B cell (primary cell): Measurements from ENCODE around the gene TNRC6C. TPM values are rescaled to one million over a fixed set of nuclear protein-coding genes. Genes with fewer than 3 reads are reported as not detected.

Source experiments
- ATAC-seq: fragments of 200-7000 bp; cut with Tn5 transposase; one replicate; pipeline ENCODE4 v1.10.0; 2021; ENCODE audit warnings: low read depth, mild to moderate bottlenecking, moderate number of reproducible peaks, moderate library complexity
- CTCF ChIA-PET: fragments of 350-600 bp; sonication (Branson Sonifier 250); formaldehyde crosslinking; loops from one replicate; lab custom pipeline; 2021; ENCODE audit warnings: antibody characterized with exemption, inconsistent platforms; lab: Charles Lee
- POLR2A ChIA-PET: fragments of 350-600 bp; sonication (Branson Sonifier 250); formaldehyde crosslinking; loops from one replicate; lab custom pipeline; 2021; ENCODE audit warnings: antibody characterized with exemption; lab: Charles Lee
- DNase-seq: peaks from one replicate; pipeline ENCODE4 v3.0.0; 2013
- H2AFZ ChIP-seq: 2 replicates; pipeline ENCODE4 v1.6.1; 2012; ENCODE audit warnings: mild to moderate bottlenecking, low read depth, low read length; ENCODE audit not compliant: insufficient read depth, poor library complexity, severe bottlenecking
- H3K27ac ChIP-seq, 2 donors: 1 replicate in 1 of 2; 2 replicates in 1 of 2; pipeline ENCODE4 v1.5.1; 2012 to 2013; ENCODE audit warnings: low read length in 2 of 2, mild to moderate bottlenecking in 2 of 2, moderate library complexity in 1 of 2
- H3K27me3 ChIP-seq, 4 experiments: fragments of 200-600 bp in 1 of 4; sonication (generic) in 1 of 4; replicated peaks in 1 of 4; 1 replicate in 2 of 4; 2 replicates in 2 of 4; pipeline versions ENCODE4 v1.6.1 to v1.7.0; 2013 to 2016; ENCODE audit warnings: low read length in 3 of 4, mild to moderate bottlenecking in 2 of 4, mixed read lengths in 1 of 4, moderate library complexity in 1 of 4; ENCODE audit not compliant: insufficient read depth in 4 of 4, control insufficient read depth in 3 of 4; ENCODE audit errors: control extremely low read depth in 1 of 4
- H3K36me3 ChIP-seq, 2 experiments: replicated peaks in 1 of 2; 1 replicate in 1 of 2; 2 replicates in 1 of 2; pipeline versions ENCODE4 v1.6.1 to v1.7.1; 2013; ENCODE audit warnings: low read length in 1 of 2; ENCODE audit not compliant: insufficient read depth in 2 of 2, control insufficient read depth in 1 of 2; ENCODE audit errors: control extremely low read depth in 1 of 2, extremely low read depth in 1 of 2
- H3K4me1 ChIP-seq, 2 donors: fragments of 200-600 bp in 1 of 2; sonication (generic) in 1 of 2; 1 replicate in 1 of 2; 2 replicates in 1 of 2; pipeline versions ENCODE4 v1.5.1 to v1.6.1; 2013 to 2017; ENCODE audit warnings: low read length in 2 of 2; ENCODE audit not compliant: control insufficient read depth in 2 of 2, insufficient read depth in 2 of 2
- H3K4me2 ChIP-seq: replicated peaks from 2 replicates; pipeline ENCODE3; 2012; ENCODE audit warnings: mild to moderate bottlenecking, low read depth, low read length; ENCODE audit not compliant: poor library complexity, severe bottlenecking
- H3K4me3 ChIP-seq, 5 experiments: fragments of 200-600 bp in 1 of 5; sonication (generic) in 1 of 5; 1 replicate in 3 of 5; 2 replicates in 2 of 5; pipeline versions ENCODE4 v1.5.1 to v1.7.0; 2011 to 2016; ENCODE audit warnings: low read length in 4 of 5, mild to moderate bottlenecking in 4 of 5, low read depth in 2 of 5, control low read depth in 1 of 5, moderate library complexity in 1 of 5; ENCODE audit not compliant: insufficient read depth in 1 of 5; ENCODE audit errors: control extremely low read depth in 1 of 5, extremely low read depth in 1 of 5
- H3K79me2 ChIP-seq: fragments of 200-600 bp; sonication (generic); one replicate; pipeline ENCODE4 v1.6.0; 2016; ENCODE audit warnings: low read length; ENCODE audit not compliant: control insufficient read depth, insufficient read depth
- H3K9ac ChIP-seq: fragments of 200-600 bp; sonication (generic); 2 replicates; pipeline ENCODE4 v1.6.1; 2017; ENCODE audit warnings: mild to moderate bottlenecking, low read length, moderate library complexity
- H3K9me3 ChIP-seq, 3 donors: one replicate each; pipeline versions ENCODE4 v1.6.1 to v1.7.1; 2013; ENCODE audit warnings: low read length in 2 of 3; ENCODE audit not compliant: control insufficient read depth in 2 of 3, insufficient read depth in 1 of 3; ENCODE audit errors: control extremely low read depth in 1 of 3
- H4K20me1 ChIP-seq: 2 replicates; pipeline ENCODE4 v1.6.0; 2012; ENCODE audit warnings: mild to moderate bottlenecking, low read length; ENCODE audit not compliant: insufficient read depth, control insufficient read depth, poor library complexity, severe bottlenecking
- H3K27ac Mint-ChIP-seq: one replicate; pipeline ENCODE4 v1.8.0; 2021; ENCODE audit warnings: mixed read lengths
- H3K27me3 Mint-ChIP-seq: one replicate; pipeline ENCODE4 v1.8.0; 2021; ENCODE audit warnings: mixed read lengths
- H3K4me1 Mint-ChIP-seq: one replicate; pipeline ENCODE4 v1.8.0; 2021; ENCODE audit warnings: mixed read lengths
- H3K4me3 Mint-ChIP-seq: one replicate; pipeline ENCODE4 v1.8.0; 2021; ENCODE audit warnings: mixed read lengths
- H3K9me3 Mint-ChIP-seq: one replicate; pipeline ENCODE4 v1.8.0; 2022; ENCODE audit warnings: mixed read lengths; ENCODE audit not compliant: insufficient read depth
- CTCF ChIP-seq: fragments of 200-600 bp; IDR thresholded peaks from one replicate; pipeline ENCODE4 v1.8.0; 2022; ENCODE audit warnings: antibody characterized with exemption, mild to moderate bottlenecking
- EZH2 ChIP-seq: IDR thresholded peaks from 2 replicates; pipeline ENCODE4 v1.6.1; 2012; ENCODE audit warnings: borderline replicate concordance, low read depth, mild to moderate bottlenecking, moderate library complexity, low read length; ENCODE audit not compliant: insufficient read depth, poor library complexity, severe bottlenecking
- WGBS: methylation state at CpG from one replicate; pipeline ENCODE4 v1.1.5; 2013; ENCODE audit warnings: missing lambda C conversion rate; ENCODE audit not compliant: insufficient coverage; 5-methylcytosine and 5-hydroxymethylcytosine counted together
- intact Hi-C: fragments of 100-400 bp; cut with micrococcal nuclease; formaldehyde crosslinking; loops from one replicate; pipeline ENCODE4 v1.10.0; 2022
- polyA plus RNA-seq: library from polyadenylated mRNA; depleted of rRNA; stranded (reverse); fragments of >200 nt; gene quantifications from 2 replicates; pipeline ENCODE4 v1.2.3, GENCODE V29; 2012
- total RNA-seq, 2 donors: library from RNA; stranded (reverse); fragments of 120-200 nt in 1 of 2; gene quantifications; 1 replicate in 1 of 2; 2 replicates in 1 of 2; pipeline versions ENCODE4 v1.2.3 to v1.2.4, GENCODE V29; 2013 to 2022

TNRC6C gene
- total and polyA plus RNA-seq, 2 donors (not counting 1 experiment from before 2014, with no cell fraction given): 3.9 to 63.8 TPM

GRCh38 chr17:78129351-78130089, 171.0 kb downstream of the TNRC6C start:
- Histone ChIP-seq H3K79me2 (peaks cover 80% of the 10 kb centered on the region), H3K9me3 (no peaks in the 10 kb centered on the region), H3K27me3 (no peaks in the 10 kb centered on the region), H3K27ac (peak overlapping the region; percentile 88 to 92), H3K4me3 (peak overlapping the region in 4 of 5 experiments; percentile 85 to 96 (median 92)), H2AFZ (peak overlapping the region; percentile 32), H3K36me3 (peaks cover 0 to 54% of the 10 kb centered on the region in 2 experiments), H3K4me1 (peaks cover 68 to 80% of the 10 kb centered on the region in 2 donors), H3K4me2 (peak overlapping the region; percentile 100), H4K20me1 (peaks cover 88% of the 10 kb centered on the region), H3K9ac (peak overlapping the region; percentile 91)
- ATAC-seq: no peak
- peak overlapping the region; percentile 96 for H3K4me3 Mint-ChIP-seq
- intact Hi-C loops: loop anchor here (1.0 to 10.0 kb wide), 4 partner anchors 123 to 1705 kb away; partner anchors contain the start of genes CBX4 and SOCS3
- H3K4me1 Mint-ChIP-seq: peaks cover 73% of the 10 kb centered on the region
- H3K27ac Mint-ChIP-seq: peak overlapping the region; percentile 99
- 27% methylated on average over 3 of the region's 4 CpGs for WGBS
- H3K27me3 Mint-ChIP-seq: no peaks in the 10 kb centered on the region
- CTCF ChIA-PET: interaction anchor here (0.9 to 13.9 kb wide), 6 partner anchors 9 to 121 kb away, joined by 3 to 169 read pairs (median 5); partner anchors contain the start of gene SYNGR2
- DNase-seq: peak; percentile 69
- POLR2A ChIA-PET: interaction anchor here (0.7 to 22.6 kb wide), 9 partner anchors 10 to 122 kb away, joined by 3 to 432 read pairs (median 7); partner anchors contain the start of gene SYNGR2
- no peak for TF ChIP-seq EZH2
- no peak for TF ChIP-seq CTCF
- H3K9me3 Mint-ChIP-seq: no peaks in the 10 kb centered on the region
